GM18519 (cell line): ENCODE results near the gene HECTD4.

Experiments used
- ATAC-seq: cut with Tn5 transposase; IDR thresholded peaks from one replicate; pipeline ENCODE4 v1.9.1; 2021; ENCODE audit warnings: mild to moderate bottlenecking, moderate library complexity; ENCODE audit not compliant: unreplicated experiment, low FRiP score

HECTD4 gene

DNA sequence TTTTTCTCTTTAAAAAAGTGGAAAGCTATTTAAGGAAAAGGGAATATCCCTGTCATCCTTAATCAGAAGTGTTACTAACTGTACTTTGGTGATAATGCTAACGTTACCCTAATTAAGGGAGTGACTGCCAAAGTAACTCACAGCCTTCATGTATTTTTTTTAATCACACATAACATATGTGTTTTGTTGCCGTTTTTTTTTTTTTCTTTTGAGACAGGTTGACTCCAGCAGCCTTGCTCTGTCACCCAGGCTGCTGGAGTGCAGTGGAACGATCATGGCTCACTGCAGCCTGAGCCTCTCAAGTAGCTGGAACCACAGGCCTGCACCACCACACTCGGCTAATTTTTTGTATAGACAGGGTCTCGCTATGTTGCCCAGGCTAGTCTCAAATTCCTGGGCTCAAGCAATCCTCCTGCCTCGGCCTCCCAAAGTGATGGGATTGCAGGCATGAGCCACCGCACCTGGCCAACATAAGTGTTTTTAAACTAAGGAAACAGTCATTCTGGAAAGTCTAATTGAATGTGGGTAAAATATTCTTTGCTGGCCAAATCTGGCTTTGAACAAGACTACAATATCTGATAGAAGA, 56.5 kb downstream of the HECTD4 start:
- ATAC-seq = no peak

DNA sequence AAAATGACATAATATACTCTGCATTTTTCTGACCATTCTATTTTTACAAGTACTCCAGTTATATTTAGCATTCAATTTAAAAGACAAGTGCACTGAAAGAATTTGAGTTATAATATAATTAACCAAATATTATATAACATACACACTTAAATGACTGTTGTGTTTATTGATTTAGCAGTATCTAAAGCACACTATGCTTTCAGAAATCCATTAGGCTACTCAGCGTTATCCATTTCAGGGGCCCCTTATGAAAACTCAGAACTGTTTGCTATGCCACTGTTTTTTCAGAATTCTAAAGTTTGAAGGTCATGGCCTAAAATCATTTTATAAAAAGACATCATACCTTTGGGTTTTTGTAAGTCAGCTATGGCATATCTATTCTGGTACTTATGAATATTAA, 57.1 kb downstream of the HECTD4 start:
- no peak for ATAC-seq

DNA sequence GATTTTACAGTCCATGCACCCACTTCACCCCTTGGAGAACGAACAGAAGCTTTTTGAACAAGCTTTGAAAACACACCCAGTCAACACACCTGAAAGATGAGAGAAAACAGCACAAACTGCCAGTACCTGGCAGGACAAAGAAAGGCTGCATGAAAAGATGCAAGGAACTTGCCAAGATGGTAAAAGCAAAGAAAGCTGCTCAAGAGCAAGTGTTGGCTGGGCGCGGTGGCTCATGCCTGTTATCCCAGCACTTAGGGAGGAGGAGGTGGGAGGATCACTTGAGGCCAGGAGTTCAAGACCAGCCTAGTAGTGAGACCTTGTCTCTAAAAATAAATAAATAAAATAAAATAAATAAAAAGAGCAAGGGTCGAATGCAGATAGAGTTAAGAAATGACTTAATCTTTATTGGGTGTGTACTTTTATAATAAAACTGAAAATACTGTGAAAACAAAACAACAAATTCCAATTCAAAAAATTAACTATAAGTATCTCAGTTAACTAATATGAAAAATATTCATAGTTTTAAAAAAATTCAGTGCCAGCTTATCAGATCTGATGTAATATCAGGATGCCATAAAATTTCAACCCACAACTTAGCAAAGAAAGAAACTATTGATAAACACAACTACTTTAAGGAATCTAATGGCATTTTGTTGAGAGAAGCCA, 59.2 kb downstream of the HECTD4 start:
- no peak for ATAC-seq

DNA sequence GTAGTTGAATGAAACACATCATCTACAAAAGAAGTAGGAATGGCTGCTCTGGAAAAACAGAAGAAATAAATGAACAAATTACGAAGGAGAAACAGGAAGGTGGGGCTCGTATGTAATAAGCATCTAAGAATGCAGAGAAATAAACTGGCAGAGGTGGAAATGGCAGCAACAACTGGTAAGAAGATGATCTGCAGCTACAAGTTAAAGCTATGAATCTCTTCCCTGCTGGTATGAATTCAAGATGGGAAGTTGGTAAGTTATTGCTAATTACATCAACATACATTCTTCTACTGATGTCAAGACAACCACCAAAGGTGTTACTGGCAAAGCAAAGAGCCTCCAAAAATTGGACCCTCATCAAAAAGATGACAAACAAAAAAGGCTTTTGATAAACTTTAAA, 59.8 kb downstream of the HECTD4 start:
- ATAC-seq = no peak

DNA sequence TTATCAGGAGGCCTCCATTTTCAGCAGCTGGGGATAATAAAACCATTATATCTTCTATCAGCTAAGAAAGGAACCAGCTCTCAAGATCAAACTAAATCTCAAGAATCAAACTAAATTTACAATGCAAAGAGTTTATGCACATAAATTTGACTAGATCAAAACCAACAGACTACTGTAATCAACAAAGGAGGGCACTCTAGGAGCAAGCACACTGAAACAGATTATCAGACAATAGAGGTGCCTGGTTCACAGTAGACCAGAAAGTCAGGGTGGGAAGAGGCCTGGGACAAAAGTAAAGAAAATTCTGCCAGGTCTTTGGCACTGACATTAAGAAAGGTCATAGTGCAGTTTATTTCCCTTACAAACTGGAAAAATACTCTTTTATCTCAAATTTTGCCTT, 61.0 kb downstream of the HECTD4 start:
- ATAC-seq = no peak

DNA sequence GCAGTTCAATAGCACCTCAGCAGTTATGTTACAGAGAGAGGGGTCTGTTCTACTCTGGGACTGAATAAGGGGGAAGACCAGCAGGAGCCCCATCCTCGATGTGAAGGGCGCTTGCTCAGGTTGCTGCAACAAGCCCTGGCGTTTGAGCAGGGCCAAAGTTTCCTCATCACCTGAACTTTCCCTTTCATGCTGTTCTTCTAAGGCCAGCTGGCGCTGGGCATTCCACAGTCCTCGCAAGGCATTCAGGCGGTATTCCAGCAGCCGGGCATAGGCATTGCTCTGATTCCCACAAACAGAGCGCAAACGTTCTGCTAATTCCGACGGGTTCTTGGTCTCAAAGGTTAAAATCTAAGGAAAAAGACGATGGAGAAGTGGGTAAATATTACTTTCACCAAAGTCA, 62.8 kb downstream of the HECTD4 start:
- no peak for ATAC-seq

DNA sequence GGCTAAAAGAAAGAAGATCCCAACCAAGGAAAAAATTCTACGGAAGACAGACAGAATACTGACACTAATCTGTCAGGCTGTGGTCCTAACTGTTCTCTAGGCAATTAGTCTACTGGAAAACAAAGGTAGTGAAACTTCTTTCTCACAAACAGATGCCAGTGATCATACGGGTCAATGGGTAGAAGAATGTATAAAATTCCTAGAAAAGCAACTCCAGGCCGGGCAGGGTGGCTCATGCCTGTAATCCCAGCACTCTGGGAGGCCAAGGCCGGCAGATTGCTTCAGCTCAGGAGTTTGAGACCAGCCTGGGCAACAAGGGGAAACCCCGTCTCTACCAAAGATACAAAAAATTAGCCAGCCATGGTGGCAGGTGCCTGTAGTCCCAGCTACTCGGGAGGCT, 64.8 kb downstream of the HECTD4 start:
- ATAC-seq = no peak

DNA sequence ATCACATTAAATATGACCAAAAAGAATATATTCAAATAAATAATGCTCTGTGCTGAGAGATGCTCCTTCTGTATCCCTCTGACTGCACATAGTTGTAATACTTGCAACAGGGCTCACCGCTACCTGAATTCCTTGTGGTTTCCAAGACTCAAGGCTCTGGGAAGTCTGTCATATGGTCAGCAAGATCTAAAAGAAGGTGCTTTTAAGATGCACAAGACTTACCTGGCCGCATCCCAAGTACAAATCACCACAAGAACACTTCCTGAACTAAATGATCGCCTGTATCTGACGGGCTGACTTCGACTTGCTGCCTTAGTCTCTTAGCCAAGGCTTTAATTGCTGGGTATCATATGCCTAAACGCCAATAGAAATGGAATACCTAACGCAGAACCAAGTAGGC, 67.2 kb downstream of the HECTD4 start:
- ATAC-seq = no peak

DNA sequence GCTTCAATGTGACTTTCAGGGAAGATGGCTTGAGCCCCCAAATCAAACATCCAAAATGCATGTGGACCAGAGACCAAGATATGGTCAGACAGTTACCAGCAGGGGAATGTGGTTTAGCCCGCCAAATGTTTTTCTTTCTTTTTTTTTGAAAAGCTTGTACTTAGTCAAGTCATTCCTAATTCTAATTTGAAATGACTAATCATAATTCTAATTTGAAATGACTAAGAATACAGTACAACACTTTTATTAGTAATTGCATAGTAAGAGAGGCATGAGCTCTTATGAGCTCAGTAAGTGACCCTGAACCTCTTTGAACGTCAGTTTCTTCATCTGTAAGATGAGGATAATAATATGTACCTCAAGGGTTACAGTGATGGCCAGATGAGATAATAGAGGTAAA, 72.4 kb downstream of the HECTD4 start:
- ATAC-seq = no peak

DNA sequence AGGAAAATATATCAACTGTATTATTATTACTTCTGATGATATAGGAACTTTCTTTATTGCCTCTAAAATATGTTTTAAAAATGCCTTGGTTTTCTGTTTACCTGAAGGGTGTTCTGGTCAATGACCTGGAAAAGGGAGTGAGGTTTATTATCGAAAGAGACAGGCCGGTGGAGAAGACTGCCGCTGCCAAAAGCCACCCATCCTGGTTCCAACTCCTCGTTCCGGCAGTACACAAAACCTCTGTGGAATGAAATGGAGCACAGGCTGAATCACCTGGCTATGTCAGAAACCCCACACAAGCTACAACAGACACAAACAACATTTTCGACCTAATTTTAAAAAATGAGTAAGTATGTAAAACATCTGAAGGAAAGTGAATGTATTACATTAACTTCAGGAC, 73.6 kb downstream of the HECTD4 start:
- no peak for ATAC-seq

DNA sequence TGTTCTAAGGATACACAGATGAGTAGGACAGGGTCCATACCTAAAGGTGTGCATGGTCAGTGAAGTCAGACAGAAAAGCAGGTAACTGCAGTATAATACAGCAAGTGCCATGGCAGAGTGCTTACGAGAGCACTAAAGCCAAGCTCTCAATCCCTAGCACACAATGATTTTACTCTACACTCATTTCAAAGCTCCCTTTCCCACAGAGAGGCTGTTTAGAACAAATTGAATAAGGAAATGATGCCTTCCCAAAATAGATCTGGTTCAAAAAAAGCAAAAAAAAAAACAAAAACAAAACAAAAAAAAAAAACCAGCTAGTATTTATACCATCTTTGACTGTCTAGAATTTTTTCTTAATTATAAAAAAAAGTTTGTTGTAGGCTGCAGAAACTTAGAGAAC, 74.1 kb downstream of the HECTD4 start:
- ATAC-seq = no peak

DNA sequence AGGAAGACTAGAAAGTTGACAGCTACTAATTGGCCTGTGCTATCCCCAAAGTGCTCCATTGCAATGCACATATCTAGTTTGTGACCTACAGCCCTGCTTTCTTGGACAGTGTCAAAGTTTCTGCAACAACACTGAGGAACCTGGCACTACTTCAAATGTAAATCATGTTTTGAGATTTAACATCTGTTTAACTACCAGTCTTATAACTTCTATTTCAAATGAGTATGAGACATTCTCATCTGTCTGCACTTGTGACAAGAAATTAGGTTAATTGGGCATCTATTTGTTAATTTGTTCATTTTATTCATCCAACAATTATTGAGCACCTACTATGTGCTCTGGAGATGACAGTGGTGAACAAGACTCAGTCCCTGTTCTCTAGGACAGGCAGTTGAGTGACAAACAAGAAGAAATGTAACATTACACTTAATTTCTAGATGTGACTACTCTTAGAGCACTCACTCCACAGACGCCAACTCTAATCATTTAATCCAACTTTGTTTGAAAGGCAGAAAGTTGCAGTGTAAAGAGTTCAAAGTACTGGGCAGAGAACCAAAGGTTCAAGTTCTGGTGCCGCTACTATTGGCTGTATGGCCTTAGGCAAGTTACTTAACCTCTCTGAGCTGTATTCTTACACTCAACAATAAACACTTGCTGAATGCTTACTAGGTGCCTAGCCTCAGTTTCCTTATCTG, 74.8 kb downstream of the HECTD4 start:
- no peak for ATAC-seq

DNA sequence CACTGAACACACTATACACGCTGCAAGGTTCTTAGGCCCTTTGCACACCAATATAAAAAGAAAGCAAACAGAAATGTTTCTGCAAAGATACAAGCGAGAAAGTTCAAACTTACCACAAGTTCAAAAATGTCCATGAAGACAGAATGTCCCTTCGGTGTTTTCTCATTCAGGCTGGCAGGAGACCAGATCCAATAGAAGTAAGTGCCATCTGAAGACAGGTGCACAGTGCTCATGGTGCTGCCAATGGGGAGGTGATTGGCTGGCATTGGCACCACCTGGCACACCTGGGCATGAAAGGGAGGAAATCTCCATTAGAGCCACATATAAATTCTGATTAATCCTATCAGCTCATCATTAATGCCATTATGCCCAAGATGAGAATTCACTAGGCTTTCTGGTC, 76.3 kb downstream of the HECTD4 start:
- ATAC-seq = no peak

DNA sequence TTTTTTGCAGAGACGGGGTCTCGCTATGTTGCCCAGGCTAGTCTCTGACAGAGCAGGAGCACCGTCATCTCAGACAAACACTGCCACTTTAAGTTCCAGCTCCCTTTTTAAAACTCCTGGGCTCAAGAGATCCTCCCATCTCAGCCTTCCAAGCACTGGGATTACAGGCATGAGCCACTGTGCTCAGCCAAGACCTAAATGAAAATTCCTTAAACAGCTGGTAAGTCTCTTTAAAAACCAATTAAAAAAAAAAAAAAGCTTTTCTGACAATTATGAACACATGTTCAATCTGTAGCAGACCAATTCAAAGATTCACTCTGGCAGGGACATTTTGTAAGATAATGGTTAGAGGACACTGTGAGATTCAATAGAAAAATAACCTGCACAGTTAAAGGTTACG, 77.8 kb downstream of the HECTD4 start:
- no peak for ATAC-seq

DNA sequence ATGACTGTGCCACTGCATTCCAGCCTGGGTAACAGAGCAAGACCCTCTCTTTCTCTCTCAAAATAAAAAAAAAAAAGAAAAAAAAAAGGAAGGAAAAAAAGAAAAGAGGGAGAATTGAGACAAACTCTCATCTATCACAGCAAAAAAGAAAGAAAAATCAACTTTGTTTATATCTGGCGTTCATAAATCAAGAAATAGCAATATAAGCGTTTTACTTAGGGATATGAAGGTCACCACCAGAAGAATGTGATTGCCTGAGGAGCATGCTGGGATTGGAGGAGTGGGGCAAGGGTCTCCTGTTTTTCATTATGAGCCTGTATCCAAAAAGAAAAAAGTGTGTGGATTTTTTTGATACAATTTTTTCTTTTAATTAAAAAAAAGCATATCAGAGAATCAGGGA, 78.4 kb downstream of the HECTD4 start:
- no peak for ATAC-seq

DNA sequence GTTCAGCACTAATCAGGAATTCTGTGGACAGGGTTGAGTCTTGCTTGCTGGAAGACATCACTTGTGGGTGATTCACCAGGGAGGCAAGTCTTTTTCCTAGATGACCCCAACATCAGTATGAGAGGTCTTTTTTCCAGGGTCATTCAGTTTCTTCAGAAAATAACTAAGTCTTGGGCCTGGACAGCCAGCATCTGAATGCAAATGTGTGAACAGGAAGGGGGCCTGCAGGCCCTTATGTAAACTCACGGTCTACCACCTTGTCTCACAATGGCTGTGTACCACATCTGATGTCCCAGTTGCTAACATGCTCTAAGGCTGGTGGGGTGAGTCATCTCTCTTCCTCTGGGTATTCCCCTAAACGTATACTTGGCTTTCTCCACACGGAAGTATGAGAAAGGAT, 79.2 kb downstream of the HECTD4 start:
- peak; percentile 97 for ATAC-seq

DNA sequence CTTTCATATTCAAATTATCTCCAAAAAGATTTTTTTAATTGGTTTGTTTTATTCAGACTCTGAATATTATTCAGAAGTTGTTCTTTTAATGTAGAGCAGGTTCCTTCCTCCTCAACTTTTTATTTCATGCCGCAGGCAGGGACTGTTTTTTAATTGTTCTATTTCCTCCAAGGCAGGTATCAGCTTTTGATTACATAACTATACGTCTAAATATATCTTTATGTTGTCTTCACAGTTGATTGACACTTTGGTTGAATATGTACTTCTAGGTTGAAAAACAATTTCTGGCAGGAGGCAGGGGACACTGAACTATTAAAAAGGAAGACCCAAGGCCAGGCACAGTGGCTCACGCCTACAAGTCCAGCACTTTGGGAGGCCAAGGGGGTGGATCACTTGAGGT, 82.5 kb downstream of the HECTD4 start:
- no peak for ATAC-seq

DNA sequence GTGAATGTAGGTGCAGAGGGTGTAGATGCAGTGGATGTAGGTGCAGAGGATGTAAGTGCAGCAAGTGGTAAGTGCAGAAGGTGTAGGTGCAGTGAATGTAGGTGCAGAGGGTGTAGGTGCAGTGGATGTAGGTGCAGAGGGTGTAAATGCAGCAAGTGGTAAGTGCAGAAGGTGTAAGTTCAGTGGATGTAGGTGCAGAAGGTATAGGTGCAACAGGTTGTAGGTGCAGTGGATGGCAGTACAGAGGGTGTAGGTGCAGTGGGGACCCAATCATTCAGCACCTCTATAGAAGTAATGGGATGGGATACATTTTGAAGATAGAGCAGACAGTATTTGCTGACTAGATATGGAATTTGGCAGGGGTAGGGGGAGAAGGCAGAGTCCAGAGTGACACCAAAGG, 85.0 kb downstream of the HECTD4 start:
- ATAC-seq = no peak

DNA sequence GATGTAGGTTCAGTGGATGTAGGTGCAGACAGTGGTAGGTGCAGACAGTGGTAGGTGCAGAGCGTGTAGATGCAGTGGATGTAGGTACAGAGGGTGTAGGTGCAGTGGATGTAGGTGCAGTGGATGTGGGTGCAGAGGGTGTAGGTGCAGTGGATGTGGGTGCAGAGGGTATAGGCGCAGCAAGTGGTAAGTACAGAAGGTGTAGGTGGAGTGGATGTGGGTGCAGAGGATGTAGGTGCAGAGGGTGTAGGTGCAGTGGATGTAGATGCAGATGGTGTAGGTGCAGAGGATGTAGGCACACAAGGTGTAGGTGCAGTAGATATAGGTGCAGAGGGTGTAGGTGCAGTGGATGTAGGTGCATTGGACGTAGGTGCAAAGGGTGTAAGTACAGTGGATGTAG, 86.0 kb downstream of the HECTD4 start:
- no peak for ATAC-seq

DNA sequence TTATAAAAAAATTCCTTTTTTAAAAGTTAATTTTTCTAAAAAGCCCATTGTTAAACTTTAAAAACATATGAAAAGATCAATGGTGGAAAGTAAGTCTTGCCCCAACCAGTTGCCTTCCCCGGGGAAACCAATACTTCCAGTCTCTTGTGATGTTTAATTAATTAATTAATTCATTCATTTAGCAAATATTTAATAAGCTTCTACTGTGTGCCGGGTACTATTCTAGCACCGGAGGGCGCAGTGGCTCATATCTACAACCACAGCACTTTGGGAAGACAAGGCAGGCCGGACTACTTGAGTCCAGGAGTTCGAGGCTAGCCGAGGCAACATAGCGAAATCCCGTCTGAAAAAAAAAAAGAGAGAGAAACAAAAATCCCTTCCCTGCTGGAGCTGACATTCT, 87.4 kb downstream of the HECTD4 start:
- ATAC-seq = no peak

DNA sequence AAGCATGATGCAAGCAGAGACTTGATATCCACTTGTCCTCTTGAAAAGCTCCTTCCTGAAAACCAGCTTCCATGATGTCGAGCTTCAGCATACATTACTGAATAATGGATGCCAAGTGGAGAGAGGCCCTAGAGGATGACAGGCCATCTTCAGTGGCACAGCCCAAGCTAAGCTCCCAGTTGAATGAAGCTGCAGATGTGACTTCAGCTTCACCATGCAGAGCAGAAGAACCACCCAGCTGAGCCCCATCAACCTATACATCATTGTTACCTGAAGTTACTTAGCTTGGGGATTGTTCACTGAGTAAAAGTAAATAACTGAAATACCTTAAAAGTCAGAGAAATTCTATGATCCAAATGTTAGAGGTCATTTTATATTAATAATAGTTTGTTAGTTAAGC, 93.6 kb downstream of the HECTD4 start:
- ATAC-seq = no peak
